Stimulated activated CD8-positive, alpha-beta memory T cell treated with anti-CD3 and anti-CD28 coated beads, Interleukin-2, amount 100 ng/mL, for 48 hours (primary cell): ENCODE results near the gene PHLDB3.

ENCODE experiments used
- DNase-seq, 2 donors: peaks; one replicate each; pipeline ENCODE4 v3.0.0-alpha.2; 2020; ENCODE audit warnings: low read depth in 2 of 2

Gene PHLDB3

DNA sequence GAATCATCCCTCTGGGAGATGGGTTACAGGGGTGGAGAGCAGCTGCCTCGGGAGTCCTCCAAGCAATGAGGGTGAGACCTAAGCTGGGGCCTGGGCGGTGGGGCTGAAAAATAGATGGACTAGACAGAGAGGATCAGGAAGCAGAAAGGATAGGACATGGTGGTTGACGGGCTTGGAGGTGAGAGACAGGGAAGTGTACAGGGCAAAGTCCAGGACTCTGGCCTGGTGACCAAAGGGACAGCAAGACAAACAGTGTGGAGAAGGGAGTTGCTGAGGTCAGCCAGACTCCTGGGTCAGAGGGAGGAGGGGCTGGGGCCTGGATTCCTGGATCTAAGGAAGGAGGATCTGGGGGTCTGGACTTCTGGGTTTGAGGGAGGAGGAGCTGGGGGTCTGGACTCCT is 5.5 kb downstream of the PHLDB3 start:
- DNase-seq, result no peak

DNA sequence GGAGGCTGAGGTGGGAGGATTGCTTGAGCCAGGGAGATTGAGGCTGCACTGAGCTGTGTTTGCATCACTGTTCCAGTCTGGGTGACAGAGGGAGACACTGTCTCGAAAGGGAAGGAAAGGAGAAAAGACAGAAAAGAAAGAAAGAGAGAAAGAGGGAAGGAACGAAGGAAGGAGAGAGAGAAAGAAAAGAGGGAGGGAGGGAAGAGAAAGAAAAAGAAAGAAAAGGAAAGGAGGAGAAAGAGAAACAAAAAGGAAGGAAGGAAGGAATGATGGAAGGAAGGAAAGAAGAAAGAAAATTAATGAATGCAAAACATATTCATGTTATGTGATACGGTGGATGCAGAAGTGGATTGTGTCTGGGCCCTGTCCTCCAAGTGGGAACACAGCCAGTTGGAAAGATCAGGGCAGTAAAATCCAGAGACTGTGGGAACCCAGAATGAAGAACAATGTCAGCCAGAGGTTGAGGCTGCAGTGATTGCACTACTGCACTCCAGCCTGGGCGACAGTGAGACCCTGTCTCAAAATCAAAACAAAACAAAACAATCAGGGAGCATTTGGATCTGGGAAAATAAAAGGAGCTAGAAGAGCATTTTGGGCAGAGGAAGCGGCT is 6.2 kb downstream of the PHLDB3 start:
- DNase-seq, result no peak

DNA sequence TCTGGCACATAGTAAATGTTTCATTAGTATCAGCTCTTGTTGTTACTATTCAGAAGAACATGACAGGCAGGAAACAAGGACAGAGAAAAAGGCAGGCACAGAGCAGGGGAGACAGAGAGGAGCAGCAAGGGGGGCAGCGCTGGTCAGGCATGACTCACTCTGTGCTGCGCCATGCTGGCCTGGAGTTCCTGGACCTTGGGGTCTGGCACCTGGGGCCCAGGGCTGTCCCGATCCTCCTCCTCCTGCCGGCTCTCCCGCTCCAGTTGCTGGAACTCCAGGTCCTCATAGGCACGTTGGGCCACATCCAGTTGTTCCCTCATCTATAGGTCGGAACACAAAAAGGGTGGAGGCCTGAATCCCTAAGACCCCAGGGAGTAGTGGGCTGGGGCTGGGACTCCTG is 7.6 kb downstream of the PHLDB3 start:
- no peak for DNase-seq

DNA sequence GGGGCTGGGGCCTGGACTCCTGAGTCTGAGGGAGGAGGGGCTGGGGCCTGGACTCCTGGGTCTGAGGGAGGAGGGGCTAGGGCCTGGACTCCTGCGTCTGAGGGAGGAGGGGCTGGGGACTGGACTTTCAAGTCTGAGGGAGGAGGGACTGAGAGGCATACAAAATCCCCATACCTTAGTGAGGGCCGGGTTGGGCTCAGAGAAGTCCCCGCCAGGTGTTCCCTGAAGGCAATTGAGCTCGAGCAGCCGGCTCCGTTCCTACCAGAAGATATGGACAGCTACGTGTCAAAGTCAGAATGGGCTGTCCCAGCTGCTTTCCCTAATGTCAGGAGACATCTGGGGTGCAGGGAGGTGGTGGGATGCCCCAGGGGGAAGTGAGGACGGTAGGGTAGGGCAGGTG is 9.5 kb downstream of the PHLDB3 start:
- no peak for DNase-seq

DNA sequence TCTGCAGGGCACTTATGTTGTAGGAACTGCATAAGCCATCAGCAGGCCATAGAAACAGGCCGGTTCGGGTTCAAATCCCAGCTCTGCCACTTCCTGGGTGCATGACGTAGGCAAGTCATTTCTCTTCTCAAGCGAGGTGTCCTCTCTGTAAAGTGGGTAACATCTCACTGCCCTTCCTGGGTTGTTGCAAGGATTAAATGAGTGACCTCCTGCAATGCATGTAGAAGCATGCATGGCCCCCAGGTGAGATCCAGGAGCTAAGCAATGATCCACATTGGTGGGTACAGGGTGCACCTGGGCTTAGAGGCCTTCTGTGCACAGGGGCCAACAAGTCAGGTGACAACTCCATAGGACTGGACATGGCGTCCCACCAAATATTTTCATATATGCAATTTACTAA is 13.8 kb downstream of the PHLDB3 start:
- DNase-seq, result no peak

DNA sequence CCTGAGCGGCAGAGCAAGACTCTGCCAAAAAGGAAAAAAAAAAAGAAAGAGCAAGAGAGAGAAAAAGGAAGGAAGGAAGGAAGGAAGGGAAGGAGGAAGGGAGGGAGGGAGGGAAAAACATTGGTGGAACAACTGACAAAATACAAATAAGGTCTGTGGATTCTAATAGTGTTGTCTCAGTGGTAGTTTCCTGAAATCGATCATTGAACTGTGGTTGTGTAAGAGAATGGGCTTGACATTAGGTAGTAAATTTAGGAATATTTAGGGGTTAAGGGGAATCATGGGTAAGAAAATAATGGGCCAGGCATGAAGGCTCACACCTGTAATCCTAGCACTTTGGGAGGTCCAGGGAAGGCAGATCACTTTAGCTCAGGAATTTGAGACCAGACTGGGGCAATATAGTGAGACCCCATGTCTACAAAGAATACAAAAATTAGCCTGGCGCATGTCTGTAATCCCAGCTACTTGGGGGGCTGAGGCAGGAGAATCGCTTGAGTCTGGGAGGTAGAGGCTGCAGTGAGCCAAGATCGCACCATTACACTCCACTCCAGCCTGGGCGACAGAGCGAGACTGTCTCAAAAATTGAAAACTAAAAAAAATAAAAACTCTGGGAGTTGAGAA is 14.5 kb downstream of the PHLDB3 start:
- DNase-seq, result no peak

DNA sequence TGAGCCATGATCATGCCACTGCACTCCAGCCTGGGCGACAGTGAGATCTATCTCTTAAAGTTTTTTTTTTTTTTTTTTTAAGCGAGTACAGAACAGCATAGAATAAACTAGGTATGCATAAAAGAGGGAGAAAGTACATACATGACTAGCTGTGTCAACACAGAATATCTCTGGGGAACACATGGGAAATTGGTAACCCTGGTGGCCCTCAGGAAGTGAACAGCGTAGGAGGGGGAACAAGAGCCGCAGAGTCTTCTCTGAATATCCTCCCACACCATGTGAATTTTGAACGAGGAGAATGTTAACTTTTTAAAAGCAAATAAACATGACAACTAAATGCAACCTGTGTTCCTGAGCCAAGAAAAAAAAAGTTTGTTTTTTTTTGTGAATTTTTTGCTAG is 15.2 kb downstream of the PHLDB3 start:
- no peak for DNase-seq

DNA sequence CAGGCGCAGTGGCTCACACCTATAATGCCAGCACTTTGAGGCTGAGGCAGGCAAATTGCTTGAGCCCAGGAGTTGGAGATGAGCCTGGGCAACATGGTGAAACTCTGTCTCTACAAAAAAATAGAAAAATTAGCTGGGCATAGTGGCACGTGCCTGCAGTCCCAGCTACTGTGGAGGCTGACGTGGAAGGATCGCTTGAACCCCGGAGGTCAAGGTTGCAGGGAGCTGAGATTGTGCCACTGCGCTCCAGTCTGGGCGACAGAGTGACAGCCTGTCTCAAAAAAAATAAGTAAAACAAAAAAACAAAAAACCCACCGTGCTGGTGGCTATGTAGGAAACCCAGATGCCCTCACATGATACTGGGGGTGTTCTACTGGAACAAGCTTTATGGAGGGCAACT is 16.4 kb downstream of the PHLDB3 start:
- no peak for DNase-seq

DNA sequence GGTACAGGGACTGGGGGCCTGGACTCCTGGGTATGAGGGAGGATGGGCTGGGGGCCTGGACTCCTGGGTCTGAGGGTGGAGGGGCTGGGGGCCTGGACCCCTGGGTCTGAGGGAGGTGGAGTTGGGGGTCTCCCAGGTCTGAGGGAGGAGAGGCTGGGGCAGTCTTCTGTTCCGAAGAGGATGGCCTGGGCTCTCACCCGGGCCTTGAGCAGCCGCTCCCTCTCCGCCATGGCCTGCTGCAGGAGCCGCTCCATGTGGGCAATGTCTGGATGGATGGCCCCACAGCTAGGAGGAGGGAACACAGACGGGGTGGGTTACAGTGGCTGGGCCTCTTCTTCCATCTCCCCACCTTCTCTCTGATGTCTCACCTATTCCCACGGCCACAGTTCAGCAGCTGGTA is 18.1 kb downstream of the PHLDB3 start:
- no peak for DNase-seq

DNA sequence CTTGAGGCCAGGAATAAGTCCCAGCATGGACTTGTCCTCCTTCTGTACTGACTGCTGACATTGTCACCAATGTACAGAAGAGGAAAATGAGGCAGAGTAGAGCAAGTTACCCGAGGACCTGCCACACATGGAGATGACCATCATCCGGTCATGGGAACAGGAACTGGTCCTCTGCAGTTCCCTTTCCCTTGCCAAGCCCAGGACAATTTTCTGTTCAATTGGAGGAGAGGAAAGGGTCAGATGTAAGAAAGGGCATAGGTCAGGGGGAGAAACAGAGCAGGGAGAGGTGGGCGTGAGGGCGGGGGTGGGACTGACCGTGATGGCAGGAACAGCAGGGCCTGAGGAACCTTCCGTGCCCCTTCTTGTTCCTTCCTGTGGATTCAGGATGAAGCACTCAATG is 18.6 kb downstream of the PHLDB3 start:
- DNase-seq, result no peak

DNA sequence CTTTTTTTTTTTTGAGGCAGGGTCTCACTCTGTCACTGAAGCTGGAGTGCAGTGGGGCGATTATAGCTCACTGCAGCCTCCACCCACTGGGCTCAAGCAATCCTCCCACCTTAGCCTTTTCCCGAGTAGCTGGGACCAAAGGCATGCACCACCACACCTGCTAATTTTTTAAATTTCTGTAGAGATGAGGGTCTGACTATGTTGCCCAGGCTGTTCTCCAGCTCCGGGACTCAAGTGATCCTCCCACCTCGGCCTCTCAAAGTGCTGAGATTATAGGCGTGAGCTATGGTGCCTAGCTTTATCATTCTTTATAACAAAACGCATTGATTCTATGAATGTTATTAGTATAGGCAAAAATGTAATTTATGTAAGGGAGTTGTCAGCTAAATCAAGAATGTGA is 21.3 kb downstream of the PHLDB3 start:
- DNase-seq, result no peak

DNA sequence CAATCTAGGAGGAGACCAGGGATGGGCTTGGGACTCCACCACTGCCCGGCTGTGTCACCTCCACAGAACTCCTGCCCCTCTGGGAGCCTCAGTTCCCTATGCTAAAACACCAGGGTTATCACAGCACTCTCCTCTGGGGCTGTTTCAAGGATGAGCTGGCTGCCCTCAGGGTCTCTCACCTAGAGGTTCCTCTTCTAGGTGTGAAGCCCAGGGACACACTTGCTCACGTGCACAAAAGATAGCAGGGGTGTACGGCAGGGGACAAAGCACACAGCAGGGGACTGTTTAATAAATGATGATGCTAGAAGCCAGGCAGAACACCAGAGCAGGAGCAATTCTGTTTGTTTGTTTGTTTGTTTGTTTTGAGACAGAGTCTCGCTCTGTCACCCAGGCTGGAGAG is 22.4 kb downstream of the PHLDB3 start:
- DNase-seq, result no peak

DNA sequence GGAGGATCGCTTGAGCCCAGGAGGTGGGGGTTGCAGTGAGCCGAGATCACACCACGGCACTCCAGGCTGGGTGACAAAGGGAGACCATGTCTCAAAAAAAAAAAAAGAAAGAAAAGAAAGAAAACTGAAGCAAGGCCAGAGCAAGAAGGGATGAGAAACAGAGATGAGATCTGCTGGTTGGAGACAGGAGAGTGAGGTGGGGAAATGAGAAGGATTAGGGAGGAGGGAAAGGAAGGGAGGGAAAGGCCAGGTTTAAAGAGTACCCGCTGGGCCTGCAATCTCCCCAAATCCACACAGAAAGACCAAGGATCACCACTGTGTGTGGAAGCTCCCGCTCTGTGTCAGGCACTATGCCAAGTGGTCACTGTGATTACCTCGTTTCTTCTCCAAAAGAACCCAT is 22.8 kb downstream of the PHLDB3 start:
- DNase-seq, result no peak

DNA sequence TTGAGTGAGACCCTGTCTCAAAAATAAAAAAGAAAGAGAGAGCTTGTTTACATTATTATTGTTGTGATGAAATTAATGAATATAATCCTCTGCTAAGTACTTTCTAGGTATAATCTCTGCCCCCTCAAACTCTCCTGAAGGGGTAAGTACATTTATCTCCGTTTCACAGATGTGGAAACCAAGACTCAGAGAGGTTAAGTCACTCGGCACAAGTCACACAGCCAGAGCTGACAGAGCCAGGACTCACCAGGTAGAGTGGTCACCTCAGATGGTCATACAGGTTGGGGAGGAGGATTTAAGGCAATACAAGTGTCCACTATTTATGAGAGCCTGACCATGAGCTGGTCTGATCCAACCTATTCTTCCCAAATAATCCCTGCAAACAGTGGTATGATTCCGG is 24.0 kb downstream of the PHLDB3 start:
- DNase-seq, result no peak

DNA sequence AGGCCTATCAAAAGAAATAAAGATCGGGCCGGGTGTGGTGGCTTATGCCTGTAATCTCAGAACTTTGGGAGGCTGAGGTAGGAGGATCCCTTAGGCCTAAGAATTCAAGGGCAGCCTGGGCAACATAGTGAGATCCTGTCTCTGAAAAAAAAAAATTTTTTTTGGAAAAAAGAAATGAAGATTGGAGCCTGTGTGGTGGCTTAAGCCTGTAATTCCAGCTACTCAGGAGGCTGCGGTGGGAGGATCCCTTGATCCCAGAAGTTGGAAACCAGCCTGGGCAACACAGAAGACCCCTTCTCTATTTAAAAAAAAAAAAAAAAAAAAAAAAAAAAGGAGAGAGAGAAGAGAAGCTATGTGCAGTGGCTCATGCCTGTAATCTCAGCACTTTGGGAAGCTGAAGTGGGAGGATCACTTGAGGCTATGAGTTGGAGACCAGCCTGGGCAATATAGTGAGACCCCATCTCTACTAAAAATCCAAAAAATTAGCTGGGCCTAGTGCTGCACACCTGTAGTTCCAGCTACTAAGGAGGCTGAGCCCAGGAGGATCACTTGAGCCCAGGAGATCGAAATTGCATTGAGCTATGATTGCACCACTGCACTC is 24.5 kb downstream of the PHLDB3 start:
- DNase-seq, result no peak

DNA sequence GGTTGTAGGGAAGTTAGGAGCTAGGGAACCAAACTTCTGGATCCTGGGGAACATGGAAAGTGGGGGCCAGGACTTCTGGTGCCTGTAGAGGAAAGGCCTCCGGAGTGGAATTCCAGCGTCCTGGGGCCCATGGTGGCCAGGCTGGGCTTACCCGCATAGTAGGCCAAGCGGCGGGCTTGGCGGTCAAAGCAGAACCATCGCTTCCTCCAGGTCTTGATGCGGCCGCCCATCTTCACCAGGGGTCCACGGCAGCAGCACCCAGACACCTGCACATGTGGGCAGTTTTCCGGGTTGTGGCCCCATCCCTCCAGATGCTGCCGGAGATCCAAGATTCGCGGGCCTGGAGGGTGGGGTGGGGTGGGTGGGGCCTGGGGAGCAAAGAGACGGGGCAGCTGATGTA is 25.3 kb downstream of the PHLDB3 start:
- no peak for DNase-seq

DNA sequence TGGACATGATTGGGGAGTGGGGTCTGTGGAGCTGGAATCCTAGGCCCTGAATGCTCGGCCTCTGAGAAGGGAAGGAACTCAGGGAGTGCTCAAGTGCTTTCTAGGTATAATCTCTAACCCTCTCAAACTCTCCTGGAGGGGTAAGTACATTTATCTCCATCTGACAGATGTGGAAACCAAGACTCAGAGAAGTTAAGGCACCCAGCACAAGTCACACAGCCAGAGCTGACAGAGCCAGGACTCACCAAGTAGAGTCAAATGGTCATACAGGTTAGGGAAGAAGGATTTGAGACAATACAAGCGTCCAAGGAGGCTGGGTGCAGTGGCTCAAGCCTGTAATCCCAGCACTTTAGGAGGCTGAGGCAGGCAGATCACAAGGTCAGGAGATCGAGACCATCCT is 26.2 kb downstream of the PHLDB3 start:
- no peak for DNase-seq

DNA sequence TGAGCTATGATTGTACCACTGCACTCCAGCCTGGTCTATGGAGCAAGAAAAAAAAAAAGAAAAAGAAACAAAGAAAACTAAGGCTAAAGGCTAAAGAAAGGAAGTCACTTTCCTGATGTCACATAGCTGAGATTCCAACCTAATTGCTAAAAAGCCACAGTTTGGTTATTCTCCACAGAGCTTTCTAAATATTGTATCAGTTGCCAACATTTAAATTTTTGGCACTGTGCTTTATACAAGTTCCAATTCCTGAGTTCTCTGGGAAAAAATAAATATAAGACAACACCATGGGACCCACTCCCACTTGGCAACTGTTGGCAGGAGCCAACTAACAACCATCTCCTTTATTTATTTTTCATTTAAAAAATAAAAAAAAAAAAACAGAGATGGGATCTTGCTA is 27.9 kb downstream of the PHLDB3 start:
- DNase-seq, result no peak

DNA sequence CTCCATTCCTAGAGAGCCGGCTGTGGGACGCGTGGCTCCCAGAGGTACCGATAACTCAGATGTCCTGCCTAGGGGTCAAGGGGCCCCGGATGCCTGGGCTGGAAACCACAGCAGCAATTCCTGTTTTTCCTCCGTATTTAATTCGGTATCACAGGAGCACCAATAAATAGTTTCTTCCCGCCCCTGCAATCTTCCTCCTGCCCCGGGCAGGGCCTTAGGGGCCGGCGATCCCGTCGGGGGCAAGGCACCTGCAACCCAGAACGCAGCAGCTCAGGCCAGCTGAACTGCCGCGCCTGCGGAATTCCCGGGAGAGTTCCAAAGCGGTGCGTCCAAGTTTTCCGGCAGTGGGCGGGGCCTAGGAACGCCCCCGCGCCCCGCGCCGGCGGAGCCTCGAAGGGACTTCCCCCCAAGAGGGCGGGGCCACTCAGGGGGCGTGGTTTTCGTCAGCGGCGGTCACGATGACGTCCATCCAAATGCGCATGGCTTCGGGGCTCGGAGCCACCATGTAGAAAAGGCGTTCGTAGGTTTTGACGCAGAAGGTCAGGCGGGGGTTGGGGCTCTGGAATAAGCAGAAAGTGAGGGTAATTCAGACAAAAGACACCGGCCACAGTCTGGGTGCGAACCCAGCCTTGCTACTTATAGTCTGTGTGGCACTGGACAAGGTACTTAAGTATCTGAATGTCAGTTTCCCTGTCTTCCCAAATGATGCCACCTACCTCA is 29.4 kb downstream of the PHLDB3 start:
- DNase-seq, result peak; percentile 90 to 95

DNA sequence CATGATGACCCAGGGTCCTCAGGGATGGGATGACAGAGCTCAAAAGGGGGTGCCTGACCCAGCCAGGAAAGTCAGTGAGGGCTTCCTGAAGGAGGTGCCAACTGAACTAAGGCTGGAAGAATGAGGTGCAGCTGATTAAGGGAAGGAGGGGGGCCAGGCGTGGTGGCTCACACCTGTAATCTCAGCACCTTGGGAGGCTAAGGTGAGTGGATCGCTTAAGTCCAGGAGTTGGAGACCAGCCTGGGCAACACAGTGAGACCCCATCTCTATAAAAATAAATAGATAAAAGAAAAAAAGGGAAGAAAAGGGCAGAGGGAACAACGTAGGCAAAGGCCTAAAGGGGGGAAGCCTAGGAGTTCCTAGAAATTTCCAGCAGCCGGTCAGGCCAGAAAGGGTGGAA is 30.1 kb downstream of the PHLDB3 start:
- no peak for DNase-seq

DNA sequence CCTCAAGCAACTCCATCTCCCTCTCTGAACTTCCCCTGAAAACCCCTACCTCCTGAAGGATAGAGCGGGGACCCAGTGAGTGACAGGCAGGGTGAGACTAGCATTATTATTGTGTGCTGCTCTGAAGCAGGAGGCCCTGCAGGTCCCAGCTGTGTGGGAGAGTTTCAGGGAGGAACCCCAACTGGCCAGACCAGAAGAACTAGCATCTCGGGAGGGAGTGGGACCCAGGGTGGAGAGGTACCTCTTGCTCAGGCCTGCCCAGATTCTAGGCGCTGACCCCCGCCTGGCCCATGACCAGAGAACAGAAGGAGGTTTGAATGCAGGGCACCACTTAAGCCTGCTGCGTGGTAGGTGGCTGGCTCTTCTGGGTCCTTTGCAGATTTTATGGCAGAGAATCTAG is 33.5 kb downstream of the PHLDB3 start:
- no peak for DNase-seq

DNA sequence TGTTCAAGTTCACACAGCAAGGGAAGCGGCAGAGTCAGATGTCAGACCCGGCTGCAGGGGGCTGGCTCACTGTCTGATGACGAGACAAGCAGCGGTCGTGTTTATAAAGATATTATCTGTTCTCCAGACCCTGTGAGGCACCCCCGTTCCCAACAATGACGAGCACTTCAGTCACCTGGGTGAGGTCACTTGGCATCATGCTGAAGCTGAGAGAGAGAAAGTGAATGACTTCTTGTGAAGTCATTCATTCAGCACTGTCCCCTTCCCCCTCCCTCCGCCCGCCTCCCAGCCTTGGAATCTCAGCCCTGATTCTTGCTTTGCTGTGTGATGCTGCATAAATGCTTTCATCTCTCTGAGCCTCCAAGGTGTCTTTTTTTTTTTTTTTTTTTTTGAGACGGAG is 34.3 kb downstream of the PHLDB3 start:
- DNase-seq, result peak in 1 of 2 donors; percentile 46

DNA sequence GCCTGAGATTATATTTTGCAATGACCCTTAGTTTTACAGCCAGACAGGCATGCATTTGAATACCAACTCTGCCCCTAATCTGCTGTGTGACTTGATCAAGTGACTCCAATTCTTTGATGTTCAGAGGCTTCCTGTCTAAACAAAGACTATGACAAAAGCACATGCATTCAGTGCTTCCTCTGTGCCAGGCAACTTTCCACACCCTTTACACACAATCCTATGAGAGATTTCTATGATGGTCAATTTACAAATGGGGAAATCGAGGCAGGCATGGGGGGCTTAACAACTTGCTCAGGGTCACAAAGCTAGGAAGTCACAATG is 35.4 kb downstream of the PHLDB3 start:
- no peak for DNase-seq
